Chondrocyte (in vitro differentiated cells): Measurements from ENCODE around the gene FGF12. TPM values are rescaled to one million over a fixed set of nuclear protein-coding genes. Genes with fewer than 3 reads are reported as not detected.

Experiments used
- DNase-seq: peaks from one replicate; pipeline ENCODE4 v3.0.0; 2021; ENCODE audit warnings: mixed read lengths, low spot score
- H3K27ac Mint-ChIP-seq: one replicate; pipeline ENCODE4 v1.8.0; 2021; ENCODE audit warnings: mild to moderate bottlenecking, moderate library complexity, mixed read lengths; ENCODE audit not compliant: unreplicated experiment
- H3K27me3 Mint-ChIP-seq: 2 replicates; pipeline ENCODE4 v1.8.0; 2021; ENCODE audit warnings: low read depth, mixed read lengths
- H3K36me3 Mint-ChIP-seq: 2 replicates; pipeline ENCODE4 v1.8.0; 2021; ENCODE audit warnings: low read depth, mixed read lengths
- H3K4me1 Mint-ChIP-seq: 2 replicates; pipeline ENCODE4 v1.8.0; 2021; ENCODE audit warnings: low read depth, mild to moderate bottlenecking, mixed read lengths
- H3K4me3 Mint-ChIP-seq: one replicate; pipeline ENCODE4 v1.8.0; 2021; ENCODE audit warnings: mild to moderate bottlenecking, moderate library complexity, mixed read lengths; ENCODE audit not compliant: unreplicated experiment
- H3K9me3 Mint-ChIP-seq: 2 replicates; pipeline ENCODE4 v1.8.0; 2021; ENCODE audit warnings: low read depth, mixed read lengths
- total RNA-seq: library from RNA; stranded (reverse); gene quantifications from 3 replicates; pipeline ENCODE4 v1.2.1, GENCODE V29; 2021
- TF ChIP-seq, protein P1 (sequence below): fragments of 200-600 bp; sonication (generic); IDR thresholded peaks from 2 replicates; pipeline ENCODE4 v1.5.0; 2021; ENCODE audit warnings: antibody characterized with exemption, mild to moderate bottlenecking, moderate library complexity

Gene FGF12
- total RNA-seq, 1 donor from 2014 or later, result 0.15 TPM

- Mint-ChIP-seq H3K4me3 (no peak overlapping the region), H3K36me3 (no peaks in the 10 kb centered on the region), H3K27me3 (peaks cover 2% of the 10 kb centered on the region), H3K27ac (no peak overlapping the region), H3K4me1 (no peaks in the 10 kb centered on the region), H3K9me3 (no peaks in the 10 kb centered on the region)
- DNase-seq, result no peak
- TF ChIP-seq, protein P1, sequence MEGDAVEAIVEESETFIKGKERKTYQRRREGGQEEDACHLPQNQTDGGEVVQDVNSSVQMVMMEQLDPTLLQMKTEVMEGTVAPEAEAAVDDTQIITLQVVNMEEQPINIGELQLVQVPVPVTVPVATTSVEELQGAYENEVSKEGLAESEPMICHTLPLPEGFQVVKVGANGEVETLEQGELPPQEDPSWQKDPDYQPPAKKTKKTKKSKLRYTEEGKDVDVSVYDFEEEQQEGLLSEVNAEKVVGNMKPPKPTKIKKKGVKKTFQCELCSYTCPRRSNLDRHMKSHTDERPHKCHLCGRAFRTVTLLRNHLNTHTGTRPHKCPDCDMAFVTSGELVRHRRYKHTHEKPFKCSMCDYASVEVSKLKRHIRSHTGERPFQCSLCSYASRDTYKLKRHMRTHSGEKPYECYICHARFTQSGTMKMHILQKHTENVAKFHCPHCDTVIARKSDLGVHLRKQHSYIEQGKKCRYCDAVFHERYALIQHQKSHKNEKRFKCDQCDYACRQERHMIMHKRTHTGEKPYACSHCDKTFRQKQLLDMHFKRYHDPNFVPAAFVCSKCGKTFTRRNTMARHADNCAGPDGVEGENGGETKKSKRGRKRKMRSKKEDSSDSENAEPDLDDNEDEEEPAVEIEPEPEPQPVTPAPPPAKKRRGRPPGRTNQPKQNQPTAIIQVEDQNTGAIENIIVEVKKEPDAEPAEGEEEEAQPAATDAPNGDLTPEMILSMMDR, result no peak
These were observed 344.5 kb downstream of the FGF12 start for GRCh38 chr3:192382861-192383260.

GRCh38 chr3:192373586-192373985 lies 353.8 kb downstream of the FGF12 start:
- no peaks in the 10 kb centered on the region for H3K9me3 Mint-ChIP-seq
- no peak for DNase-seq
- H3K27ac Mint-ChIP-seq, result no peak overlapping the region
- peaks cover 4% of the 10 kb centered on the region for H3K27me3 Mint-ChIP-seq
- H3K4me1 Mint-ChIP-seq, result no peaks in the 10 kb centered on the region
- H3K4me3 Mint-ChIP-seq, result no peak overlapping the region
- TF ChIP-seq, protein P1, result no peak
- H3K36me3 Mint-ChIP-seq, result no peaks in the 10 kb centered on the region

DNA sequence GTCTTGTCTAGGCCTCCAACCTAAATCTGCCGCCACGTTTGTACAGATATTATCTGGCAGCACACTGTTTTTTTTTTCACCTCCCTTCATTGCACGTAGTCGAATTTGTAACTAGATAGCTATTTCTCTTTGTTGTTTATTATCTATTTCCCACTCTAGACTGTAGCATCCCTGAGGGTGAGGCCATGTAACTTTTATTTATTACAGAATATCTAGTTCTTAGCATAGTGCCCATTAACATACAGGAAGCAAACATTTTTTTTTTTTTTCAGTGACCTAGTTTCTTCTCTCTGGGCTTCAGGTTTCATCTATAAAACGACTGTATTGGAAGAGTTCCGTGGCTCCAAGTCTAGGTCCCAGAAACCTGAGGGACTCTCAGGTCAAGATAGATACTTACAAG lies 354.3 kb downstream of the FGF12 start:
- Mint-ChIP-seq H3K4me3 (no peak overlapping the region), H3K36me3 (no peaks in the 10 kb centered on the region), H3K4me1 (no peaks in the 10 kb centered on the region), H3K9me3 (no peaks in the 10 kb centered on the region), H3K27me3 (peaks cover 4% of the 10 kb centered on the region), H3K27ac (no peak overlapping the region)
- TF ChIP-seq, protein P1, result no peak
- no peak for DNase-seq

GRCh38 chr3:192372616-192373015 lies 354.7 kb downstream of the FGF12 start:
- H3K9me3 Mint-ChIP-seq, result no peaks in the 10 kb centered on the region
- H3K4me3 Mint-ChIP-seq, result no peak overlapping the region
- H3K4me1 Mint-ChIP-seq, result no peaks in the 10 kb centered on the region
- TF ChIP-seq, protein P1, result no peak
- peaks cover 4% of the 10 kb centered on the region for H3K27me3 Mint-ChIP-seq
- no peak overlapping the region for H3K27ac Mint-ChIP-seq
- no peaks in the 10 kb centered on the region for H3K36me3 Mint-ChIP-seq
- no peak for DNase-seq

- Mint-ChIP-seq H3K4me1 (no peaks in the 10 kb centered on the region), H3K4me3 (no peak overlapping the region), H3K27ac (no peak overlapping the region), H3K36me3 (no peaks in the 10 kb centered on the region), H3K27me3 (peaks cover 4% of the 10 kb centered on the region), H3K9me3 (no peaks in the 10 kb centered on the region)
- TF ChIP-seq, protein P1, result no peak
- DNase-seq, result no peak
These were observed 355.4 kb downstream of the FGF12 start for GRCh38 chr3:192371870-192372400.
